Trophoblast cell (in vitro differentiated cells and primary cell): ENCODE measurements around the gene NKD1.

Experiments used
- DNase-seq, 2 donors: peaks; one replicate each; pipeline ENCODE4 v3.0.0-alpha.2; 2016
- H2AFZ ChIP-seq: 2 replicates; pipeline ENCODE4 v1.6.1; 2013; ENCODE audit warnings: low read length, moderate library complexity, mild to moderate bottlenecking; ENCODE audit not compliant: insufficient read depth, poor library complexity
- H2AK5ac ChIP-seq: 2 replicates; pipeline ENCODE4 v1.6.1; 2013; ENCODE audit warnings: mild to moderate bottlenecking, low read length
- H2BK120ac ChIP-seq: 2 replicates; pipeline ENCODE4 v1.6.1; 2013; ENCODE audit warnings: low read length, mild to moderate bottlenecking, moderate library complexity; ENCODE audit not compliant: insufficient read depth, poor library complexity
- H2BK12ac ChIP-seq: 2 replicates; pipeline ENCODE4 v1.6.1; 2013; ENCODE audit warnings: mild to moderate bottlenecking, low read length, moderate library complexity
- H2BK5ac ChIP-seq: 2 replicates; pipeline ENCODE4 v1.6.1; 2013; ENCODE audit warnings: low read length, low read depth, moderate library complexity, mild to moderate bottlenecking; ENCODE audit not compliant: poor library complexity
- H3K14ac ChIP-seq: 2 replicates; pipeline ENCODE4 v1.6.1; 2013; ENCODE audit warnings: mild to moderate bottlenecking, low read length
- H3K18ac ChIP-seq: 2 replicates; pipeline ENCODE4 v1.6.1; 2013; ENCODE audit warnings: mild to moderate bottlenecking, low read length
- H3K23ac ChIP-seq: 2 replicates; pipeline ENCODE4 v1.6.1; 2013; ENCODE audit warnings: low read length
- H3K27ac ChIP-seq: 2 replicates; pipeline ENCODE4 v1.5.1; 2013; ENCODE audit warnings: low read depth, mild to moderate bottlenecking, inconsistent platforms, low read length, moderate library complexity
- H3K27me3 ChIP-seq: 2 replicates; pipeline ENCODE4 v1.6.1; 2013; ENCODE audit warnings: inconsistent platforms, mild to moderate bottlenecking, low read length, moderate library complexity; ENCODE audit not compliant: insufficient read depth
- H3K36me3 ChIP-seq, 2 experiments: 1 replicate in 1 of 2; 2 replicates in 1 of 2; pipeline ENCODE4 v1.6.1; 2013; ENCODE audit warnings: low read length in 2 of 2, mild to moderate bottlenecking in 2 of 2, moderate library complexity in 1 of 2; ENCODE audit not compliant: insufficient read depth in 2 of 2, control insufficient read depth in 1 of 2
- H3K4ac ChIP-seq: 2 replicates; pipeline ENCODE4 v1.6.1; 2013; ENCODE audit warnings: low read depth, mild to moderate bottlenecking, low read length, moderate library complexity
- H3K4me1 ChIP-seq, 2 experiments: 1 replicate in 1 of 2; 2 replicates in 1 of 2; pipeline ENCODE4 v1.6.1; 2013; ENCODE audit warnings: low read length in 2 of 2, mild to moderate bottlenecking in 2 of 2, moderate library complexity in 1 of 2; ENCODE audit not compliant: insufficient read depth in 2 of 2, control insufficient read depth in 1 of 2
- H3K4me2 ChIP-seq: 2 replicates; pipeline ENCODE4 v1.6.1; 2013; ENCODE audit warnings: inconsistent platforms, mild to moderate bottlenecking, low read length, moderate library complexity
- H3K4me3 ChIP-seq: 2 replicates; pipeline ENCODE4 v1.5.1; 2013; ENCODE audit warnings: mild to moderate bottlenecking, low read depth, low read length, inconsistent platforms
- H3K79me1 ChIP-seq: one replicate; pipeline ENCODE4 v1.6.1; 2013; ENCODE audit warnings: low read length
- H3K79me2 ChIP-seq: 2 replicates; pipeline ENCODE4 v1.6.1; 2013; ENCODE audit warnings: low read length, mild to moderate bottlenecking; ENCODE audit not compliant: control insufficient read depth, insufficient read depth, poor library complexity
- H3K9ac ChIP-seq: 2 replicates; pipeline ENCODE4 v1.6.1; 2013; ENCODE audit warnings: mild to moderate bottlenecking, low read length
- H3K9me3 ChIP-seq: 2 replicates; pipeline ENCODE4 v1.6.1; 2013; ENCODE audit warnings: low read depth, mild to moderate bottlenecking, control low read depth, inconsistent platforms, low read length; ENCODE audit not compliant: insufficient read depth
- H4K12ac ChIP-seq: 2 replicates; pipeline ENCODE4 v1.6.1; 2013; ENCODE audit warnings: low read depth, mild to moderate bottlenecking, low read length, moderate library complexity
- H4K8ac ChIP-seq: 2 replicates; pipeline ENCODE4 v1.6.1; 2013; ENCODE audit warnings: low read depth, mild to moderate bottlenecking, low read length, moderate library complexity
- H4K91ac ChIP-seq: one replicate; pipeline ENCODE4 v1.6.1; 2013; ENCODE audit warnings: low read depth, mild to moderate bottlenecking, low read length, moderate library complexity
- WGBS: extraction: QIAGEN DNeasy Blood & Tissue Kit; methylation state at CpG from one replicate; pipeline ENCODE4 v1.1.7; 2013; ENCODE audit warnings: missing lambda C conversion rate; ENCODE audit not compliant: insufficient read length, insufficient coverage; ENCODE audit errors: extremely low coverage; 5-methylcytosine and 5-hydroxymethylcytosine counted together

NKD1 gene

DNA sequence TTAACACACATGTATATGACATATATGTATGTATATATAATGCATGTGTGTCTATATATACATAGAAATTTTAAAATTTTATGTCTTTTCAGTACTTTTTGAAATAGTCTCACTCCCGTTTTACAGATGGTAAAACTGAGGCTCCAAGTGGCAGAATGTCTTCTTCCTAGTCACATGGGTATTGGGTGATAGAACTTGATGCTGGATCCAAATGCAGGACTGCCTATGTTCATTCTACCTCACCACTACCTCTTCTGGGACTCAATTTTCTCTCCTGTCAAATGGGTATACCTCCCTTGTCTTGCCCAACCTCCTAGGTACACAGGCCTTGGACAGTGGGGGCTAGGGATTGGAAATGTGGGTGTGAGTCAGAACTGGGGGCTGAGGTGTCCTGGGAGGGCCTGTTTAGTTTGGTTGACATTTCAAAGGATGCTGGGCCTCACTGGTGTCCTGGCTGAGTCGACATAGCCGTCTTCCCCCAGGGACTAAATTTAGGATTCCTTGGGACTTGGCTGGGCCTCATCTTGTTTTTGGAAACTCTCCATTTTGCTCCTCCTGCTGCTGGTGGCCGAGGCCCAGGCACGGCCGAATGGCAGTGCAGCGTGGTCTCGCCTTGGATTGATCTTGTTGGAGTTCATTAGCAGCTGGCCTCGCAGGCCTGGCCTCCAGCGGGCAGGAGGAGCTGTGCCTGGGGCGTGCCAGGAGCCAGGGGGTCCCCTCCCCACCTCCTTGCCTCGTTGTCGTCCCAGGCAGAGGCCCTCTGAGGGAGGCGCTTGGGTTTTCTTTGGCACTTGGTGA, 25.9 kb downstream of the NKD1 start:
- H2AFZ ChIP-seq, result no peak overlapping the region
- no peak overlapping the region for H3K27ac ChIP-seq
- H2BK5ac ChIP-seq, result no peak overlapping the region
- H2BK12ac ChIP-seq, result no peak overlapping the region
- WGBS, result no CpG with 5 or more reads among the region's 14 CpGs
- DNase-seq, result no peak
- H4K91ac ChIP-seq, result no peak overlapping the region
- no peak overlapping the region for H3K14ac ChIP-seq
- peaks cover 3% of the 10 kb centered on the region in 2 experiments for H3K36me3 ChIP-seq
- H3K27me3 ChIP-seq, result no peaks in the 10 kb centered on the region
- no peak overlapping the region for H3K18ac ChIP-seq
- H4K12ac ChIP-seq, result no peak overlapping the region
- no peaks in the 10 kb centered on the region for H3K9me3 ChIP-seq
- H3K4me1 ChIP-seq, result no peaks in the 10 kb centered on the region
- no peak overlapping the region for H3K4ac ChIP-seq
- H3K4me3 ChIP-seq, result no peak overlapping the region
- no peaks in the 10 kb centered on the region for H3K79me2 ChIP-seq
- no peak overlapping the region for H3K4me2 ChIP-seq
- no peak overlapping the region for H4K8ac ChIP-seq
- H3K79me1 ChIP-seq, result no peaks in the 10 kb centered on the region
- H3K23ac ChIP-seq, result no peak overlapping the region
- no peak overlapping the region for H3K9ac ChIP-seq
- H2AK5ac ChIP-seq, result no peak overlapping the region
- no peak overlapping the region for H2BK120ac ChIP-seq

DNA sequence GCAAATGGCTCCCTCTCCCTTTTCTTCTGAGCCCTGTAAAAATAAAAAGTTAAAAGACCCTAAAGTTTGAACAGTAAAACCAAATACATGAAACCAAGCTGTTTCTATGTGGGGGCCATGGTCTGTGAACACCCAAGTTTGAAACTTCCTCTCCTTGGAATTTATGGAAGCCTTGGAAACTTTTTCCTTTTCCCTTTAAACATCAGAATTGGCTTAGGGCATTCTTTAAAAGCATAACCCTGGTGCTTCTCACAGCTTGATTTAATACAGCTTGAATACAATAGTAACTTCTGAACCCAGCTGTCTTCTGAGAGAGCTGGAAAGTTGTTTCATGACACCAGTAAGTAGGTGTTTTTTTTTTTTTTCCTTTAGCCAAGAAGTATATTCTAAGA, 26.5 kb downstream of the NKD1 start:
- Histone ChIP-seq H4K91ac (no peak overlapping the region), H3K27me3 (no peaks in the 10 kb centered on the region), H3K4me1 (no peaks in the 10 kb centered on the region), H2AK5ac (no peak overlapping the region), H2AFZ (no peak overlapping the region), H3K4me3 (no peak overlapping the region), H3K4me2 (no peak overlapping the region), H3K79me1 (no peaks in the 10 kb centered on the region), H3K18ac (no peak overlapping the region), H3K9ac (no peak overlapping the region), H2BK5ac (no peak overlapping the region), H3K36me3 (peaks cover 3 to 4% of the 10 kb centered on the region in 2 experiments), H4K8ac (no peak overlapping the region), H3K4ac (no peak overlapping the region), H3K23ac (no peak overlapping the region), H3K14ac (no peak overlapping the region), H2BK120ac (no peak overlapping the region), H3K27ac (no peak overlapping the region), H3K9me3 (no peaks in the 10 kb centered on the region), H2BK12ac (no peak overlapping the region), H3K79me2 (no peaks in the 10 kb centered on the region), H4K12ac (no peak overlapping the region)
- DNase-seq, result no peak

DNA sequence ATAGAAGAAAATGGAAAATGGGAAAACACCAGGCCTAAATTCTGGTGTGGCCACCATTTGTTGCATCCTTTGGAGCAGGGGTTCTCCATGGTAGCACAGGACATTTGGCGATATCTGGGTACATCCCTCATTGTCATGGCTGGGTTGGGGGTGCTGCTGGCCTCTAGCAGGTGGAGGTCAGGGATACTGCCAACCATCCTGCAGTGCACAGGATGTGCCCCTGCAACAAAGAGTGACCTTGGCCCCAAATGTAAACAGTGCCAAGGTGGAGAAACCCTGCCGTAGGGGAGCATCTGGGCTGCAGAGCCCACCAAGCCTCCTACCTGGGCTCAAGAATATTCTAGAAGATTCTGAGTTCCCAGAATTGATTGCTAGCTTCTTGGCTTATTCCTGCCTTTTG, 27.5 kb downstream of the NKD1 start:
- Histone ChIP-seq H3K18ac (no peak overlapping the region), H4K8ac (no peak overlapping the region), H3K9ac (no peak overlapping the region), H2AFZ (no peak overlapping the region), H3K23ac (no peak overlapping the region), H3K79me1 (no peaks in the 10 kb centered on the region), H3K4me2 (no peak overlapping the region), H3K4ac (no peak overlapping the region), H4K12ac (no peak overlapping the region), H3K14ac (no peak overlapping the region), H2BK120ac (no peak overlapping the region), H2BK5ac (no peak overlapping the region), H3K27ac (no peak overlapping the region), H2AK5ac (no peak overlapping the region), H3K79me2 (no peaks in the 10 kb centered on the region), H3K27me3 (no peaks in the 10 kb centered on the region), H2BK12ac (no peak overlapping the region), H3K4me1 (no peaks in the 10 kb centered on the region), H3K36me3 (peaks cover 3 to 4% of the 10 kb centered on the region in 2 experiments), H3K9me3 (no peaks in the 10 kb centered on the region), H4K91ac (no peak overlapping the region), H3K4me3 (no peak overlapping the region)
- no peak for DNase-seq
- WGBS, result no CpG with 5 or more reads among the region's 2 CpGs

DNA sequence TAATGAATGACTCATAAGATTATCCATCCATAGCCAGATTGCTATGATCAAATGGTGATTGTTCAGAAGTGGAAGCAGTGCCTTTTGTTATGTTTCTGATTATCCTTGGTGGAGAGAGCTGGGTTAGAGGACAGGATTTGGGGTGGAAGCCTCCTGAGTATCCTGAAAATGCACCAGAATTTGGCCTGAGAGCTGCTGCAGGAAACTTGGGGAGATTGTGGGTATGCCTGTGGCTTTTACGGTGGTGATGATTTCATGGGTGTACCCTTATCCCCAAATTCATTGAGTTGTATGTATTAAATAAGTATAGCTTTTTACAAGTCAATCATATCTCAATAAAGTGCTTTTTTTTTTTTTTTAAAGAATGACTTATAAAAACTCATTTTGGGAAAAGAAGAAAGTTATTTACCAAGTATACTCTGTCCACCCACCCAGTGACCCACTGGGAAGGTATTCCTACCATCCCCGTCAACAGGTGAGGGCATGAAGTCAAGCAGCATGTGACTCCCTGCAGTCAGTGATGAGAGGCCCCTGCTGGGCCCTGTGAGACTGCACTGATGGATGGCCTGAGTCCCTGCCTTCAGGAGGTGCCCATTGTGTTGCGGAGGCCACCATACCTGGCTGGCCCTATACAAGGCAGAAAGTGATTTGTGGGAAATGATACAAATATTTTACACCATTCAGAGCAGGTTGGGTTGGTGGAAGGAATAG, 28.4 kb downstream of the NKD1 start:
- no peak overlapping the region for H3K9ac ChIP-seq
- no peaks in the 10 kb centered on the region for H3K79me2 ChIP-seq
- no peak overlapping the region for H3K27ac ChIP-seq
- no peak overlapping the region for H3K4ac ChIP-seq
- H3K36me3 ChIP-seq, result peaks cover 3 to 4% of the 10 kb centered on the region in 2 experiments
- no peak overlapping the region for H3K18ac ChIP-seq
- no peak overlapping the region for H2AK5ac ChIP-seq
- no peaks in the 10 kb centered on the region for H3K79me1 ChIP-seq
- no peak overlapping the region for H2BK5ac ChIP-seq
- H4K8ac ChIP-seq, result no peak overlapping the region
- H4K12ac ChIP-seq, result no peak overlapping the region
- H3K14ac ChIP-seq, result no peak overlapping the region
- H2BK12ac ChIP-seq, result no peak overlapping the region
- H4K91ac ChIP-seq, result no peak overlapping the region
- no peak for DNase-seq
- H2BK120ac ChIP-seq, result no peak overlapping the region
- no peaks in the 10 kb centered on the region for H3K4me1 ChIP-seq
- no CpG with 5 or more reads among the region's 3 CpGs for WGBS
- no peak overlapping the region for H3K4me2 ChIP-seq
- H3K9me3 ChIP-seq, result no peaks in the 10 kb centered on the region
- no peak overlapping the region for H3K23ac ChIP-seq
- H3K27me3 ChIP-seq, result no peaks in the 10 kb centered on the region
- H2AFZ ChIP-seq, result no peak overlapping the region
- no peak overlapping the region for H3K4me3 ChIP-seq
